T-helper 2 cell treated with Interferon-gamma antibody and Interleukin-4, amounts not matched to agents 5 μg/mL and 100 μg/mL, for 36 hours (primary cell): ENCODE measurements around the gene SORBS2.

Source experiments
- DNase-seq: peaks from one replicate; pipeline ENCODE4 v3.0.0; 2021; ENCODE audit warnings: low spot score
- H3K27ac Mint-ChIP-seq: one replicate; pipeline ENCODE4 v1.8.0; 2021; ENCODE audit warnings: mild to moderate bottlenecking, mixed read lengths
- H3K27me3 Mint-ChIP-seq: one replicate; pipeline ENCODE4 v1.8.0; 2021; ENCODE audit warnings: low read depth, mixed read lengths
- H3K36me3 Mint-ChIP-seq: one replicate; pipeline ENCODE4 v1.8.0; 2021; ENCODE audit warnings: low read depth, mixed read lengths
- H3K4me1 Mint-ChIP-seq: one replicate; pipeline ENCODE4 v1.8.0; 2021; ENCODE audit warnings: low read depth, mixed read lengths
- H3K4me3 Mint-ChIP-seq: one replicate; pipeline ENCODE4 v1.8.0; 2022; ENCODE audit warnings: mild to moderate bottlenecking, moderate library complexity, mixed read lengths
- H3K9me3 Mint-ChIP-seq: one replicate; pipeline ENCODE4 v1.8.0; 2021; ENCODE audit warnings: mixed read lengths

SORBS2 gene

GRCh38 chr4:185781555-185782215, 30.3 kb downstream of the SORBS2 start:
- H3K4me1 Mint-ChIP-seq: no peaks in the 10 kb centered on the region
- no peak for DNase-seq
- H3K36me3 Mint-ChIP-seq: no peaks in the 10 kb centered on the region
- H3K4me3 Mint-ChIP-seq: no peak overlapping the region
- no peaks in the 10 kb centered on the region for H3K27me3 Mint-ChIP-seq
- H3K27ac Mint-ChIP-seq: no peak overlapping the region
- no peaks in the 10 kb centered on the region for H3K9me3 Mint-ChIP-seq

- H3K27me3 Mint-ChIP-seq: no peaks in the 10 kb centered on the region
Observed at GRCh38 chr4:185780472-185780871, 31.5 kb downstream of the SORBS2 start.

GRCh38 chr4:185779517-185779916, 32.5 kb downstream of the SORBS2 start:
- no peak overlapping the region for H3K4me3 Mint-ChIP-seq
- no peaks in the 10 kb centered on the region for H3K9me3 Mint-ChIP-seq
- no peaks in the 10 kb centered on the region for H3K27me3 Mint-ChIP-seq
- H3K4me1 Mint-ChIP-seq: no peaks in the 10 kb centered on the region
- no peak for DNase-seq
- H3K36me3 Mint-ChIP-seq: no peaks in the 10 kb centered on the region
- no peak overlapping the region for H3K27ac Mint-ChIP-seq

More at GRCh38 chr4:185780472-185780871, 31.5 kb downstream of the SORBS2 start:
- H3K4me3 Mint-ChIP-seq: no peak overlapping the region
- H3K9me3 Mint-ChIP-seq: no peaks in the 10 kb centered on the region
- H3K27ac Mint-ChIP-seq: no peak overlapping the region
- no peaks in the 10 kb centered on the region for H3K36me3 Mint-ChIP-seq
- no peak for DNase-seq
- H3K4me1 Mint-ChIP-seq: no peaks in the 10 kb centered on the region

GRCh38 chr4:185778307-185778706, 33.7 kb downstream of the SORBS2 start:
- no peaks in the 10 kb centered on the region for H3K36me3 Mint-ChIP-seq
- no peak overlapping the region for H3K27ac Mint-ChIP-seq
- H3K27me3 Mint-ChIP-seq: peaks cover 2% of the 10 kb centered on the region
- H3K4me1 Mint-ChIP-seq: no peaks in the 10 kb centered on the region
- no peaks in the 10 kb centered on the region for H3K9me3 Mint-ChIP-seq
- H3K4me3 Mint-ChIP-seq: no peak overlapping the region
- no peak for DNase-seq

GRCh38 chr4:185775792-185776555, 36.0 kb downstream of the SORBS2 start:
- Mint-ChIP-seq H3K4me3 (no peak overlapping the region), H3K9me3 (no peaks in the 10 kb centered on the region), H3K27ac (no peak overlapping the region), H3K4me1 (no peaks in the 10 kb centered on the region), H3K27me3 (peaks cover 2% of the 10 kb centered on the region), H3K36me3 (no peaks in the 10 kb centered on the region)
- no peak for DNase-seq

- no peaks in the 10 kb centered on the region for H3K4me1 Mint-ChIP-seq
- DNase-seq: no peak
Observed at GRCh38 chr4:185774845-185775680, 36.9 kb downstream of the SORBS2 start.

GRCh38 chr4:185774131-185774653, 37.8 kb downstream of the SORBS2 start:
- no peak overlapping the region for H3K27ac Mint-ChIP-seq
- no peaks in the 10 kb centered on the region for H3K9me3 Mint-ChIP-seq
- no peaks in the 10 kb centered on the region for H3K36me3 Mint-ChIP-seq
- no peaks in the 10 kb centered on the region for H3K4me1 Mint-ChIP-seq
- H3K4me3 Mint-ChIP-seq: no peak overlapping the region
- DNase-seq: no peak
- peaks cover 2% of the 10 kb centered on the region for H3K27me3 Mint-ChIP-seq

More at GRCh38 chr4:185774845-185775680, 36.9 kb downstream of the SORBS2 start:
- Mint-ChIP-seq H3K27ac (no peak overlapping the region), H3K36me3 (no peaks in the 10 kb centered on the region), H3K4me3 (no peak overlapping the region), H3K9me3 (no peaks in the 10 kb centered on the region), H3K27me3 (peaks cover 2% of the 10 kb centered on the region)

- Mint-ChIP-seq H3K27ac (no peak overlapping the region), H3K9me3 (no peaks in the 10 kb centered on the region), H3K4me3 (no peak overlapping the region), H3K4me1 (no peaks in the 10 kb centered on the region), H3K27me3 (peaks cover 2% of the 10 kb centered on the region), H3K36me3 (no peaks in the 10 kb centered on the region)
- DNase-seq: no peak
Observed at GRCh38 chr4:185773419-185773818, 38.6 kb downstream of the SORBS2 start.

- no peaks in the 10 kb centered on the region for H3K36me3 Mint-ChIP-seq
- no peak overlapping the region for H3K4me3 Mint-ChIP-seq
- H3K27ac Mint-ChIP-seq: no peak overlapping the region
- no peak for DNase-seq
- peaks cover 2% of the 10 kb centered on the region for H3K27me3 Mint-ChIP-seq
- H3K9me3 Mint-ChIP-seq: no peaks in the 10 kb centered on the region
- no peaks in the 10 kb centered on the region for H3K4me1 Mint-ChIP-seq
Observed at GRCh38 chr4:185772391-185773093, 39.5 kb downstream of the SORBS2 start.

GRCh38 chr4:185771711-185772390, 40.1 kb downstream of the SORBS2 start:
- H3K4me1 Mint-ChIP-seq: no peaks in the 10 kb centered on the region
- H3K27me3 Mint-ChIP-seq: peaks cover 2% of the 10 kb centered on the region
- no peaks in the 10 kb centered on the region for H3K36me3 Mint-ChIP-seq
- no peak overlapping the region for H3K4me3 Mint-ChIP-seq
- H3K9me3 Mint-ChIP-seq: no peaks in the 10 kb centered on the region
- DNase-seq: no peak
- H3K27ac Mint-ChIP-seq: no peak overlapping the region

GRCh38 chr4:185767528-185767927, 44.5 kb downstream of the SORBS2 start:
- no peaks in the 10 kb centered on the region for H3K36me3 Mint-ChIP-seq
- H3K9me3 Mint-ChIP-seq: no peaks in the 10 kb centered on the region
- no peaks in the 10 kb centered on the region for H3K4me1 Mint-ChIP-seq

GRCh38 chr4:185764876-185765275, 47.1 kb downstream of the SORBS2 start:
- H3K27me3 Mint-ChIP-seq: no peaks in the 10 kb centered on the region
- H3K36me3 Mint-ChIP-seq: no peaks in the 10 kb centered on the region
- no peaks in the 10 kb centered on the region for H3K4me1 Mint-ChIP-seq
- no peak for DNase-seq
- no peak overlapping the region for H3K4me3 Mint-ChIP-seq
- H3K9me3 Mint-ChIP-seq: no peaks in the 10 kb centered on the region
- no peak overlapping the region for H3K27ac Mint-ChIP-seq

More at GRCh38 chr4:185767528-185767927, 44.5 kb downstream of the SORBS2 start:
- no peak for DNase-seq
- Mint-ChIP-seq H3K27me3 (no peaks in the 10 kb centered on the region), H3K4me3 (no peak overlapping the region), H3K27ac (no peak overlapping the region)
